DND-41 (cell line): ENCODE results near the gene KIF2C.

Experiments
- ATAC-seq: fragments of 200-7000 bp; cut with Tn5 transposase; 3 replicates; pipeline ENCODE4 v1.9.1; 2021; ENCODE audit warnings: low read depth; ENCODE audit not compliant: insufficient read depth
- DNase-seq: peaks from one replicate; pipeline ENCODE4 v3.0.0-alpha.2; 2020
- H2AFZ ChIP-seq: 2 replicates; pipeline ENCODE4 v1.6.0; 2012; ENCODE audit warnings: low read depth, low read length
- H3K27ac ChIP-seq: 2 replicates; pipeline ENCODE4 v1.5.1; 2012; ENCODE audit warnings: low read length, inconsistent platforms
- H3K27me3 ChIP-seq: fragments of 200-600 bp; sonication (generic); 2 replicates; pipeline ENCODE4 v1.6.0; 2012; ENCODE audit warnings: low read length, mild to moderate bottlenecking, inconsistent platforms; ENCODE audit not compliant: insufficient read depth, poor library complexity
- H3K36me3 ChIP-seq: 2 replicates; pipeline ENCODE4 v1.5.1; 2012; ENCODE audit warnings: low read length, inconsistent platforms; ENCODE audit not compliant: insufficient read depth
- H3K4me1 ChIP-seq: 2 replicates; pipeline ENCODE4 v1.5.1; 2012; ENCODE audit warnings: mild to moderate bottlenecking, low read length; ENCODE audit not compliant: insufficient read depth
- H3K4me2 ChIP-seq: 2 replicates; pipeline ENCODE4 v1.6.0; 2012; ENCODE audit warnings: mild to moderate bottlenecking, moderate library complexity, low read length, inconsistent platforms; ENCODE audit not compliant: insufficient read depth
- H3K4me3 ChIP-seq, 2 experiments: fragments of 200-600 bp in 1 of 2; shearing (Covaris generic) in 1 of 2; 2 replicates each; pipeline ENCODE4 v1.5.1; 2012 to 2016; ENCODE audit warnings: inconsistent platforms in 2 of 2, low read length in 2 of 2, mild to moderate bottlenecking in 2 of 2, low read depth in 1 of 2, moderate library complexity in 1 of 2
- H3K79me2 ChIP-seq: 2 replicates; pipeline ENCODE4 v1.6.0; 2012; ENCODE audit warnings: low read length, inconsistent platforms; ENCODE audit not compliant: insufficient read depth
- H3K9ac ChIP-seq: 2 replicates; pipeline ENCODE4 v1.6.0; 2012; ENCODE audit warnings: low read depth, mild to moderate bottlenecking, inconsistent platforms, low read length, moderate library complexity
- H3K9me3 ChIP-seq: 2 replicates; pipeline ENCODE4 v1.5.1; 2012; ENCODE audit warnings: low read length, moderate library complexity, mild to moderate bottlenecking, inconsistent platforms; ENCODE audit not compliant: insufficient read depth, severe bottlenecking
- H4K20me1 ChIP-seq: 2 replicates; pipeline ENCODE4 v1.6.0; 2012; ENCODE audit warnings: low read length; ENCODE audit not compliant: insufficient read depth
- CTCF ChIP-seq: IDR thresholded peaks from 2 replicates; pipeline ENCODE4 v1.5.1; 2012; ENCODE audit warnings: borderline replicate concordance, low read length, moderate library complexity, mild to moderate bottlenecking; ENCODE audit not compliant: poor library complexity, severe bottlenecking; ENCODE audit errors: extremely low read depth
- EZH2 ChIP-seq: IDR thresholded peaks from 3 replicates; pipeline ENCODE4 v1.6.1; 2012; ENCODE audit warnings: borderline replicate concordance, low read depth, mild to moderate bottlenecking, moderate library complexity, low read length, inconsistent platforms; ENCODE audit not compliant: severe bottlenecking

The KIF2C gene

GRCh38 chr1:44718091-44718490 is 21.5 kb upstream of the KIF2C start:
- no peak overlapping the region for H3K4me3 ChIP-seq
- no peaks in the 10 kb centered on the region for H4K20me1 ChIP-seq
- H3K4me1 ChIP-seq, result peaks cover 13% of the 10 kb centered on the region
- H3K79me2 ChIP-seq, result no peaks in the 10 kb centered on the region
- H3K36me3 ChIP-seq, result no peaks in the 10 kb centered on the region
- H3K9ac ChIP-seq, result no peak overlapping the region
- no peaks in the 10 kb centered on the region for H3K9me3 ChIP-seq
- no peak for TF ChIP-seq EZH2
- TF ChIP-seq CTCF, result no peak
- DNase-seq (no peak), ATAC-seq (no peak)
- H2AFZ ChIP-seq, result no peak overlapping the region
- H3K27me3 ChIP-seq, result no peaks in the 10 kb centered on the region
- no peak overlapping the region for H3K4me2 ChIP-seq
- H3K27ac ChIP-seq, result no peak overlapping the region

GRCh38 chr1:44719318-44719717 is 20.3 kb upstream of the KIF2C start:
- Histone ChIP-seq H3K4me2 (no peak overlapping the region), H3K9ac (no peak overlapping the region), H3K4me1 (peaks cover 13% of the 10 kb centered on the region), H3K36me3 (no peaks in the 10 kb centered on the region), H3K27ac (no peak overlapping the region), H4K20me1 (no peaks in the 10 kb centered on the region), H3K27me3 (no peaks in the 10 kb centered on the region), H2AFZ (no peak overlapping the region), H3K4me3 (no peak overlapping the region), H3K79me2 (no peaks in the 10 kb centered on the region), H3K9me3 (no peaks in the 10 kb centered on the region)
- no peak for TF ChIP-seq EZH2
- TF ChIP-seq CTCF, result no peak
- no peak for DNase-seq
- 0 out of 3 replicates have a peak, but pooled peaks have one; percentile 41 for ATAC-seq

GRCh38 chr1:44720281-44720680 is 19.4 kb upstream of the KIF2C start:
- Histone ChIP-seq H4K20me1 (no peaks in the 10 kb centered on the region), H3K79me2 (no peaks in the 10 kb centered on the region), H3K9ac (no peak overlapping the region), H3K27ac (no peak overlapping the region), H3K27me3 (no peaks in the 10 kb centered on the region), H3K9me3 (no peaks in the 10 kb centered on the region), H3K4me1 (peaks cover 4% of the 10 kb centered on the region), H3K4me3 (no peak overlapping the region), H3K36me3 (no peaks in the 10 kb centered on the region), H2AFZ (no peak overlapping the region), H3K4me2 (no peak overlapping the region)
- ATAC-seq (no peak), DNase-seq (no peak)
- TF ChIP-seq CTCF (no peak), EZH2 (no peak)
